ENCODE results near the gene ZNF174. TPM values are rescaled to one million over a fixed set of nuclear protein-coding genes. Genes with fewer than 3 reads are reported as not detected.

ZNF174 gene
- total RNA-seq, 1 experiment from 2014 or later: 10.8 TPM

DNA sequence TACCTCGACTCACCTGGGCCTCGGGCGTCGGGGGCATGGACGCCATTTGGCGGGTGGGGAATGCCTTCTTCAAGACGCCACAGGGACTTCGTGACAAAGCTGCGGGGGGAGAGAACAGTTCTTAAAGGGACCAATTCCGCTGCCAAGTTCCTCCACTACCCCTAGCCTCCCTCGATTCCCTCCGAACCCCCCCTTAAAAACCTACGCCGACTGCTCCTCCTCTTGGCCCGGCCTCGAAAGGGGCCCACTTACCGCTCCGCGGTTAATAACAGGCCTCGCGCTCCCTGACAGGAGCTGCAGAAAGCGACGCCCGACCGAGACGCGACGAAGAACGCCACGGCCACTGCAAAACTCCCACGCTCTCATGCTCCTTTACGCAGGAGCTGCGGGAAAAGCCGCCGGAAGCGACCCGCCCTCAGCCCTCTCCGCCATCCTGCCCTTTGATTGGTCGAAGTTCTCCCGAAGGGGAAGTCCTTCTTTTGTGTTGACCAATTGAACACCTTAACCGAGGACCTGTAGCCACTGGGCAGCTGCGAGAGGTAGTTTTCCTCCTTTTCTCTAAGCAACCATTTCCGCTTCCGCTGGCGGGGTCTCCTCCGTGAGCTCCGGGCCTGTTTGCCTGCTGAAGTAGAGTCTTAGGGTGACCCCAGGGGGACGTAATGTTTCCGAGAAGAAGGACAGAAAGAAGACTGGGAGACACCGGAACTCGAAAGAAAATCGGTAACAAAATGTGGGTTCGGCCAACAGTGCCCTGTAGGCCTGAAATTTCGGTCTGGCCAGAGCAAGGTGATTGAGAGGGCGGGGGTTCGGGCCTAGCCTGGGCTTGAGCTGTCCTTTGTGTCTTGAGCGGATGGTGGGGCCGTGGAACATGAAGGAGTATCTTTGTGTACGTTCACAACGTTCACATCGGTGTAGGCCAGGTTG, 42.4 kb downstream of the ZNF174 start, which contains the start of the genes NAA60 and ZNF597:
NAA60 (plus strand) TSS at position 573 of the 924 bp plus-strand sequence. CDS start 32,548 bp downstream, outside the sequence.
ZNF597 (minus strand) TSS at position 397 of the 924 bp plus-strand sequence; CDS start at position 46, 351 bp downstream.
- no peak within 1 kb of the TSS for H2AFZ ChIP-seq (ENCODE audit: low read length)

More for the DNA sequence above, 42.4 kb downstream of the ZNF174 start, which contains the start of the genes NAA60 and ZNF597:
- peaks cover 3 to 4% of the 10 kb centered on the region in 2 experiments; a peak in 1 of 4 replicates for H3K4me1 Mint-ChIP-seq
- no peaks in the 10 kb centered on the region for H3K27me3 Mint-ChIP-seq (ENCODE audit: low read depth)
- Histone ChIP-seq H3K4ac (ENCODE audit: low read depth, low read length) (no peak within 1 kb of the TSS), H3K14ac (ENCODE audit: insufficient read depth, low read length) (no peak within 1 kb of the TSS), H2BK20ac (ENCODE audit: low read depth, low read length, poor library complexity, severe bottlenecking) (no peak within 1 kb of the TSS), H4K20me1 (ENCODE audit: control insufficient read depth, insufficient read depth, insufficient read length) (no peaks in the 10 kb centered on the region), H3K9me3 (ENCODE audit: control insufficient read depth, low read depth, low read length) (no peaks in the 10 kb centered on the region), H3K79me1 (ENCODE audit: insufficient read depth, low read depth, low read length, poor library complexity, severe bottlenecking) (no peaks in the 10 kb centered on the region), H3K18ac (ENCODE audit: insufficient read length, low read depth, low read length) (no peak within 1 kb of the TSS), H2AK5ac (ENCODE audit: insufficient read length, low read length) (no peak within 1 kb of the TSS), H3K9ac (ENCODE audit: extremely low read depth, insufficient read length, low read length) (peak within 1 kb of the TSS; percentile 41), H2BK5ac (ENCODE audit: insufficient read length, low read length) (no peak within 1 kb of the TSS), H2BK15ac (ENCODE audit: low read depth, low read length) (no peak within 1 kb of the TSS), H2BK12ac (ENCODE audit: insufficient read length, low read depth, low read length) (no peak within 1 kb of the TSS), H3K4me1 (ENCODE audit: insufficient read depth, low read length) (no peaks in the 10 kb centered on the region), H3K27ac (ENCODE audit: insufficient read length, low read depth, low read length) (no peak within 1 kb of the TSS), H3K23me2 (ENCODE audit: insufficient read length, low read depth, low read length, poor library complexity, severe bottlenecking) (no peaks in the 10 kb centered on the region), H4K8ac (replicated peaks; ENCODE audit: insufficient read length, low read depth, low read length) (no peak within 1 kb of the TSS), H3K4me2 (ENCODE audit: insufficient read depth, insufficient read length, low read length) (peak within 1 kb of the TSS; percentile 45), H3K79me2 (ENCODE audit: insufficient read depth, low read length) (peaks cover 2% of the 10 kb centered on the region; the same call in 1 of the 2 replicates), H4K91ac (ENCODE audit: insufficient read length, low read depth, low read length) (no peak within 1 kb of the TSS), H3T11ph (ENCODE audit: low read length) (no peak within 1 kb of the TSS), H2BK120ac (ENCODE audit: low read depth, low read length, poor library complexity, severe bottlenecking) (no peak within 1 kb of the TSS), H3K56ac (ENCODE audit: insufficient read length, low read depth, low read length) (no peak within 1 kb of the TSS), H3K23ac (ENCODE audit: insufficient read length, low read depth, low read length) (no peak within 1 kb of the TSS), H4K5ac (ENCODE audit: insufficient read length, low read depth, low read length) (no peak within 1 kb of the TSS), H3K27me3 (ENCODE audit: insufficient read depth, low read length) (no peaks in the 10 kb centered on the region)
- H3K27ac Mint-ChIP-seq: peak within 1 kb of the TSS; percentile 87 to 95 (median 90); a peak in 6 of 7 replicates
- H3K4me3 Mint-ChIP-seq: peak within 1 kb of the TSS; percentile 98
- TF ChIP-seq, protein P1, sequence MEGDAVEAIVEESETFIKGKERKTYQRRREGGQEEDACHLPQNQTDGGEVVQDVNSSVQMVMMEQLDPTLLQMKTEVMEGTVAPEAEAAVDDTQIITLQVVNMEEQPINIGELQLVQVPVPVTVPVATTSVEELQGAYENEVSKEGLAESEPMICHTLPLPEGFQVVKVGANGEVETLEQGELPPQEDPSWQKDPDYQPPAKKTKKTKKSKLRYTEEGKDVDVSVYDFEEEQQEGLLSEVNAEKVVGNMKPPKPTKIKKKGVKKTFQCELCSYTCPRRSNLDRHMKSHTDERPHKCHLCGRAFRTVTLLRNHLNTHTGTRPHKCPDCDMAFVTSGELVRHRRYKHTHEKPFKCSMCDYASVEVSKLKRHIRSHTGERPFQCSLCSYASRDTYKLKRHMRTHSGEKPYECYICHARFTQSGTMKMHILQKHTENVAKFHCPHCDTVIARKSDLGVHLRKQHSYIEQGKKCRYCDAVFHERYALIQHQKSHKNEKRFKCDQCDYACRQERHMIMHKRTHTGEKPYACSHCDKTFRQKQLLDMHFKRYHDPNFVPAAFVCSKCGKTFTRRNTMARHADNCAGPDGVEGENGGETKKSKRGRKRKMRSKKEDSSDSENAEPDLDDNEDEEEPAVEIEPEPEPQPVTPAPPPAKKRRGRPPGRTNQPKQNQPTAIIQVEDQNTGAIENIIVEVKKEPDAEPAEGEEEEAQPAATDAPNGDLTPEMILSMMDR (conservative IDR thresholded peaks at IDR 0.05): no peak
- H3K9me3 Mint-ChIP-seq: peaks cover 35 to 36% of the 10 kb centered on the region in 2 experiments
- peak; percentile 94 for DNase-seq
- H3K36me3 Mint-ChIP-seq (ENCODE audit: insufficient read depth in 1 of 3, low read depth in 3 of 3): peaks cover 29 to 34% (median 34%) of the 10 kb centered on the region in 3 experiments
- WGBS (ENCODE audit: extremely low coverage, insufficient read length, low lambda C conversion rate): no CpG with 5 or more reads among the region's 61 CpGs
